Measurements from ENCODE around the gene ARSG. TPM values are rescaled to one million over a fixed set of nuclear protein-coding genes. Genes with fewer than 3 reads are reported as not detected.

Gene ARSG
- total RNA-seq, 2 donors from 2014 or later: 4.4 to 14.1 TPM

DNA sequence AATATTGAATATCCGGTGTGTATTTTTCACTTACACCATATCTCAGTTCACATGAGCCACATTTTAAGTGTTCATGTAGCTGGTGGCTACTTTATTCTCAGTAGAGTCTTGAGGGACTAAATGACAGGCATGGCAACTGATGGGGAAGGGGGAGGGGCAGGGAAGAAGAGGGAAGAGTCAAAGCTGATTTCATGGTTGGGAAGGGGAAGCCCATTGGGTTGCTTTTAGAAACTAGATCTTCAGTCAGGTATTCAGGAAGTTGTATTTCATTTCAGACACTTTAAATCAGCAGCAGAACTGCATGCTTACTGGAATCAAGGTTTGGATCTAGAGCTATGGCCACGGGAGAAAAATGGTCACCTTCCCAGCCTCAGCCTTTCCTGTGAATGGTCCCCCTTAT, 168.9 kb downstream of the ARSG start:
- no peak overlapping the region for H3K4me3 Mint-ChIP-seq
- H3K9me3 ChIP-seq (ENCODE audit: control insufficient read depth, low read length): no peaks in the 10 kb centered on the region
- no peak overlapping the region for H3K27ac Mint-ChIP-seq
- WGBS, 2 experiments (ENCODE audit: insufficient coverage in 1 of 2, insufficient read length in 1 of 2): 67 to 82% methylated on average over 1 to 2 of the region's 2 CpGs
- DNase-seq: no peak
- no peaks in the 10 kb centered on the region for H3K36me3 ChIP-seq (ENCODE audit: control insufficient read depth, insufficient read depth, low read length)
- H3K27me3 Mint-ChIP-seq (ENCODE audit: insufficient read depth): peaks cover 5% of the 10 kb centered on the region
- H3K9ac ChIP-seq (ENCODE audit: extremely low read depth, low read length, poor library complexity, severe bottlenecking): no peak overlapping the region
- H3K4me1 ChIP-seq (ENCODE audit: control insufficient read depth, insufficient read depth, low read length): peaks cover 4% of the 10 kb centered on the region
- H3K9me3 Mint-ChIP-seq: no peaks in the 10 kb centered on the region
- H3K4me1 Mint-ChIP-seq: peaks cover 27% of the 10 kb centered on the region
- H3K27me3 ChIP-seq (ENCODE audit: control insufficient read depth, insufficient read depth, low read length, poor library complexity, severe bottlenecking): peaks cover 9% of the 10 kb centered on the region
- TF ChIP-seq CTCF (conservative IDR thresholded peaks at IDR 0.05): no peak
- no peak overlapping the region for H3K27ac ChIP-seq (ENCODE audit: low read depth, low read length)
- no peak overlapping the region for H3K4me3 ChIP-seq (ENCODE audit: low read length)
- H3K36me3 Mint-ChIP-seq (ENCODE audit: low read depth): no peaks in the 10 kb centered on the region

GRCh38 chr17:68460715-68461114, 169.4 kb downstream of the ARSG start:
- DNase-seq: no peak
- TF ChIP-seq CTCF (conservative IDR thresholded peaks at IDR 0.05): no peak
- Mint-ChIP-seq H3K4me3 (no peak overlapping the region), H3K36me3 (ENCODE audit: low read depth) (no peaks in the 10 kb centered on the region), H3K27ac (no peak overlapping the region), H3K4me1 (peaks cover 27% of the 10 kb centered on the region), H3K9me3 (no peaks in the 10 kb centered on the region), H3K27me3 (ENCODE audit: insufficient read depth) (peaks cover 5% of the 10 kb centered on the region)
- Histone ChIP-seq H3K27ac (ENCODE audit: low read depth, low read length) (no peak overlapping the region), H3K4me1 (ENCODE audit: control insufficient read depth, insufficient read depth, low read length) (peaks cover 4% of the 10 kb centered on the region), H3K27me3 (ENCODE audit: control insufficient read depth, insufficient read depth, low read length, poor library complexity, severe bottlenecking) (peaks cover 9% of the 10 kb centered on the region), H3K36me3 (ENCODE audit: control insufficient read depth, insufficient read depth, low read length) (no peaks in the 10 kb centered on the region), H3K4me3 (ENCODE audit: low read length) (no peak overlapping the region), H3K9ac (ENCODE audit: extremely low read depth, low read length, poor library complexity, severe bottlenecking) (no peak overlapping the region), H3K9me3 (ENCODE audit: control insufficient read depth, low read length) (no peaks in the 10 kb centered on the region)

- Mint-ChIP-seq H3K36me3 (ENCODE audit: low read depth) (no peaks in the 10 kb centered on the region), H3K4me1 (peaks cover 24% of the 10 kb centered on the region), H3K27ac (no peak overlapping the region), H3K4me3 (no peak overlapping the region), H3K27me3 (ENCODE audit: insufficient read depth) (peaks cover 5% of the 10 kb centered on the region), H3K9me3 (no peaks in the 10 kb centered on the region)
- no peaks in the 10 kb centered on the region for H3K36me3 ChIP-seq (ENCODE audit: control insufficient read depth, insufficient read depth, low read length)
- H3K27ac ChIP-seq (ENCODE audit: low read depth, low read length): no peak overlapping the region
- no peaks in the 10 kb centered on the region for H3K9me3 ChIP-seq (ENCODE audit: control insufficient read depth, low read length)
- TF ChIP-seq CTCF (conservative IDR thresholded peaks at IDR 0.05): no peak
- H3K9ac ChIP-seq (ENCODE audit: extremely low read depth, low read length, poor library complexity, severe bottlenecking): no peak overlapping the region
- H3K4me1 ChIP-seq (ENCODE audit: control insufficient read depth, insufficient read depth, low read length): peaks cover 4% of the 10 kb centered on the region
- H3K27me3 ChIP-seq (ENCODE audit: control insufficient read depth, insufficient read depth, low read length, poor library complexity, severe bottlenecking): peaks cover 9% of the 10 kb centered on the region
- no peak for DNase-seq
- 83% methylated on average over 1 of the region's 1 CpG; no CpG with 5 or more reads in 1 of the 2 experiments for WGBS, 2 experiments (ENCODE audit: insufficient coverage in 1 of 2, insufficient read length in 1 of 2)
- H3K4me3 ChIP-seq (ENCODE audit: low read length): no peak overlapping the region
These were observed 169.8 kb downstream of the ARSG start for GRCh38 chr17:68461122-68461539.

Measured in endodermal cell (in vitro differentiated cells).